Right ventricle myocardium superior (tissue), 1 donor: ENCODE results near the gene RAI1. TPM values are rescaled to one million over a fixed set of nuclear protein-coding genes. Genes with fewer than 3 reads are reported as not detected.

Experiments used
- ATAC-seq: fragments of 200-7000 bp; cut with Tn5 transposase; one replicate; pipeline ENCODE4 v1.9.1; 2020; ENCODE audit warnings: mild to moderate bottlenecking; ENCODE audit not compliant: poor library complexity
- DNase-seq: peaks from one replicate; pipeline ENCODE4 v3.0.0-alpha.2; 2020
- intact Hi-C: fragments of 100-400 bp; cut with DNase I; formaldehyde crosslinking; loops from one replicate; pipeline ENCODE4 v1.11.2; 2022
- total RNA-seq: library from RNA; stranded (reverse); fragmentation: NEBNext Ultra II Directional; extraction: Animal tissue kit (Norgen Biotek cat#: 25700); gene quantifications from one replicate; pipeline ENCODE4 v1.2.1, GENCODE V29; 2021
- donor health status: DM: no; HTN: yes; CAD: no; lungs with severe emphysema.

RAI1 gene
- total RNA-seq, 1 donor from 2014 or later, result 28.3 TPM

GRCh38 chr17:17752089-17752820 is 71.0 kb downstream of the RAI1 start:
- intact Hi-C loops, result no loop called here
- DNase-seq, result peak; percentile 98
- ATAC-seq, result peak; percentile 86

- DNase-seq (no peak), ATAC-seq (no peak)
- intact Hi-C loops, result no loop called here
These were observed 71.6 kb downstream of the RAI1 start for GRCh38 chr17:17752821-17753321.

GRCh38 chr17:17754719-17755686 is 73.7 kb downstream of the RAI1 start:
- intact Hi-C loops, result no loop called here
- DNase-seq (peak; percentile 79), ATAC-seq (peak; percentile 62)

GRCh38 chr17:17755715-17756114 is 74.5 kb downstream of the RAI1 start:
- intact Hi-C loops, result no loop called here
- ATAC-seq (no peak), DNase-seq (no peak)

GRCh38 chr17:17757391-17757791 is 76.1 kb downstream of the RAI1 start:
- no peak for ATAC-seq
- intact Hi-C loops, result no loop called here
- no peak for DNase-seq

GRCh38 chr17:17757956-17758845 is 76.9 kb downstream of the RAI1 start:
- DNase-seq (no peak), ATAC-seq (no peak)
- intact Hi-C loops, result no loop called here

GRCh38 chr17:17758941-17759563 is 77.8 kb downstream of the RAI1 start:
- intact Hi-C loops, result no loop called here
- ATAC-seq (no peak), DNase-seq (no peak)

- intact Hi-C loops, result no loop called here
- ATAC-seq (peak; percentile 7), DNase-seq (no peak)
These were observed 79.1 kb downstream of the RAI1 start for GRCh38 chr17:17760350-17760749.

- intact Hi-C loops, result no loop called here
- no peak for ATAC-seq
These were observed 79.8 kb downstream of the RAI1 start for GRCh38 chr17:17760872-17761550.

GRCh38 chr17:17761894-17762743 is 80.9 kb downstream of the RAI1 start:
- intact Hi-C loops, result no loop called here
- no peak for ATAC-seq
- DNase-seq, result no peak

More at GRCh38 chr17:17760872-17761550, 79.8 kb downstream of the RAI1 start:
- DNase-seq, result no peak

- intact Hi-C loops, result no loop called here
- DNase-seq, result no peak
- ATAC-seq, result no peak
These were observed 81.5 kb downstream of the RAI1 start for GRCh38 chr17:17762744-17763105.

- ATAC-seq, result no peak
- no peak for DNase-seq
- intact Hi-C loops, result no loop called here
These were observed 81.9 kb downstream of the RAI1 start for GRCh38 chr17:17763136-17763535.

- DNase-seq (no peak), ATAC-seq (no peak)
- intact Hi-C loops, result no loop called here
These were observed 82.5 kb downstream of the RAI1 start for GRCh38 chr17:17763734-17764133.

- ATAC-seq, result no peak
- intact Hi-C loops, result no loop called here
These were observed 84.3 kb downstream of the RAI1 start for GRCh38 chr17:17765359-17766076.

GRCh38 chr17:17766077-17766743 is 85.0 kb downstream of the RAI1 start:
- intact Hi-C loops, result no loop called here
- DNase-seq (no peak), ATAC-seq (no peak)

More at GRCh38 chr17:17765359-17766076, 84.3 kb downstream of the RAI1 start:
- no peak for DNase-seq

- intact Hi-C loops, result no loop called here
- no peak for ATAC-seq
- DNase-seq, result no peak
These were observed 85.5 kb downstream of the RAI1 start for GRCh38 chr17:17766744-17767120.
